ENCODE data around the gene HDAC4. TPM values are rescaled to one million over a fixed set of nuclear protein-coding genes. Genes with fewer than 3 reads are reported as not detected.

The HDAC4 gene
- total RNA-seq, 1 experiment from 2014 or later: 32.0 TPM

DNA sequence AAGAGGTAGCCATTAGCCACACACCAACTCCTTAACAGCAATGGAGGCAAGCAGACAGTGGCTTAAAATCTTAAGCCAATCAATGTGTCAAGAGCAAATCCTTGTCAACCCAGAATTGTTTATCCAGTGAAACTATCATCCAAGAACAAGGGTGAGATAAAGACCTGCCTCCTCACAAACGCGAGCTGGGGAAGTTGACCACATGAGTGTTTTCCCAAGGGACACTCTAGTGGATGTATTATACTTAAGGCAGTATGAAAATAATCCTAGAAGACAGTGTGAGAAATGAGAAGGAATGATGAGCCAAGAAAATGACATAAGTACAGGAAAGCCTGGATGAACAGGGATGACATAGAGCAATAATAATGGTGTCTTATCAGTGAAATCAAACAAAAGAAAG lies 343.3 kb downstream of the HDAC4 start:
- no peaks in the 10 kb centered on the region for H3K79me2 ChIP-seq (ENCODE audit: insufficient read depth, low read length)
- H3K56ac ChIP-seq (ENCODE audit: insufficient read length, low read depth, low read length): no peak overlapping the region
- H3K14ac ChIP-seq (ENCODE audit: insufficient read depth, low read length): no peak overlapping the region
- Mint-ChIP-seq H3K27me3 (ENCODE audit: low read depth) (no peaks in the 10 kb centered on the region), H3K4me3 (no peak overlapping the region), H3K27ac (no peak overlapping the region), H3K36me3 (ENCODE audit: insufficient read depth in 1 of 3, low read depth in 3 of 3) (peaks cover 13 to 28% (median 25%) of the 10 kb centered on the region in 3 experiments; a peak in 6 of 7 replicates), H3K4me1 (peaks cover 0 to 3% of the 10 kb centered on the region in 2 experiments; a peak in 1 of 4 replicates), H3K9me3 (no peaks in the 10 kb centered on the region; a peak in 1 of 5 replicates)
- H3K27me3 ChIP-seq (ENCODE audit: insufficient read depth, low read length): no peaks in the 10 kb centered on the region
- H3K4ac ChIP-seq (ENCODE audit: low read depth, low read length): no peak overlapping the region
- H3K4me1 ChIP-seq (ENCODE audit: insufficient read depth, low read length): no peaks in the 10 kb centered on the region
- H4K20me1 ChIP-seq (ENCODE audit: control insufficient read depth, insufficient read depth, insufficient read length): no peaks in the 10 kb centered on the region
- H2BK20ac ChIP-seq (ENCODE audit: low read depth, low read length, poor library complexity, severe bottlenecking): no peak overlapping the region
- no peak overlapping the region for H3T11ph ChIP-seq (ENCODE audit: low read length)
- H2BK12ac ChIP-seq (ENCODE audit: insufficient read length, low read depth, low read length): no peak overlapping the region
- no peak for DNase-seq
- H4K5ac ChIP-seq (ENCODE audit: insufficient read length, low read depth, low read length): no peak overlapping the region
- no peak overlapping the region for H4K8ac ChIP-seq (replicated peaks; ENCODE audit: insufficient read length, low read depth, low read length)
- no peaks in the 10 kb centered on the region for H3K23me2 ChIP-seq (ENCODE audit: insufficient read length, low read depth, low read length, poor library complexity, severe bottlenecking)
- H3K18ac ChIP-seq (ENCODE audit: insufficient read length, low read depth, low read length): no peak overlapping the region
- H4K91ac ChIP-seq (ENCODE audit: insufficient read length, low read depth, low read length): no peak overlapping the region
- no peaks in the 10 kb centered on the region for H3K79me1 ChIP-seq (ENCODE audit: insufficient read depth, low read depth, low read length, poor library complexity, severe bottlenecking)
- no peak overlapping the region for H2BK5ac ChIP-seq (ENCODE audit: insufficient read length, low read length)
- H3K9me3 ChIP-seq (ENCODE audit: control insufficient read depth, low read depth, low read length): no peaks in the 10 kb centered on the region
- TF ChIP-seq, protein P1, sequence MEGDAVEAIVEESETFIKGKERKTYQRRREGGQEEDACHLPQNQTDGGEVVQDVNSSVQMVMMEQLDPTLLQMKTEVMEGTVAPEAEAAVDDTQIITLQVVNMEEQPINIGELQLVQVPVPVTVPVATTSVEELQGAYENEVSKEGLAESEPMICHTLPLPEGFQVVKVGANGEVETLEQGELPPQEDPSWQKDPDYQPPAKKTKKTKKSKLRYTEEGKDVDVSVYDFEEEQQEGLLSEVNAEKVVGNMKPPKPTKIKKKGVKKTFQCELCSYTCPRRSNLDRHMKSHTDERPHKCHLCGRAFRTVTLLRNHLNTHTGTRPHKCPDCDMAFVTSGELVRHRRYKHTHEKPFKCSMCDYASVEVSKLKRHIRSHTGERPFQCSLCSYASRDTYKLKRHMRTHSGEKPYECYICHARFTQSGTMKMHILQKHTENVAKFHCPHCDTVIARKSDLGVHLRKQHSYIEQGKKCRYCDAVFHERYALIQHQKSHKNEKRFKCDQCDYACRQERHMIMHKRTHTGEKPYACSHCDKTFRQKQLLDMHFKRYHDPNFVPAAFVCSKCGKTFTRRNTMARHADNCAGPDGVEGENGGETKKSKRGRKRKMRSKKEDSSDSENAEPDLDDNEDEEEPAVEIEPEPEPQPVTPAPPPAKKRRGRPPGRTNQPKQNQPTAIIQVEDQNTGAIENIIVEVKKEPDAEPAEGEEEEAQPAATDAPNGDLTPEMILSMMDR (conservative IDR thresholded peaks at IDR 0.05): no peak
- no CpG with 5 or more reads among the region's 2 CpGs for WGBS (ENCODE audit: extremely low coverage, insufficient read length, low lambda C conversion rate)
- H3K23ac ChIP-seq (ENCODE audit: insufficient read length, low read depth, low read length): no peak overlapping the region
- H2AFZ ChIP-seq (ENCODE audit: low read length): no peak overlapping the region
- no peak overlapping the region for H2AK5ac ChIP-seq (ENCODE audit: insufficient read length, low read length)
- H2BK120ac ChIP-seq (ENCODE audit: low read depth, low read length, poor library complexity, severe bottlenecking): no peak overlapping the region
- H3K27ac ChIP-seq (ENCODE audit: insufficient read length, low read depth, low read length): no peak overlapping the region
- no peak overlapping the region for H3K4me2 ChIP-seq (ENCODE audit: insufficient read depth, insufficient read length, low read length)
- no peak overlapping the region for H3K9ac ChIP-seq (ENCODE audit: extremely low read depth, insufficient read length, low read length)
- no peak overlapping the region for H2BK15ac ChIP-seq (ENCODE audit: low read depth, low read length)
